ENCODE measurements around the gene CDO1. TPM values are rescaled to one million over a fixed set of nuclear protein-coding genes. Genes with fewer than 3 reads are reported as not detected.
"Not testable (repeated sequence)": the region's sequence is repeated elsewhere in the genome, so short reads cannot be mapped to it uniquely, and the experiment has no call there.

Gene CDO1
- total RNA-seq, 1 experiment from 2014 or later, result 0.42 TPM

GRCh38 chr5:115838885-115839518, 22.5 kb upstream of the CDO1 start:
- in situ Hi-C loops (cut with HindIII; ENCODE audit: low pct_unique_long_range_greater_than_20kb, low sequenced_read_pairs), result no loop called here
- peak; percentile 81 for DNase-seq (ENCODE audit: low read depth, low spot score)

GRCh38 chr5:115835481-115835880, 19.0 kb upstream of the CDO1 start:
- DNase-seq (ENCODE audit: low read depth, low spot score), result no peak
- in situ Hi-C loops (cut with HindIII; ENCODE audit: low pct_unique_long_range_greater_than_20kb, low sequenced_read_pairs), result no loop called here

- in situ Hi-C loops (cut with HindIII; ENCODE audit: low pct_unique_long_range_greater_than_20kb, low sequenced_read_pairs), result no loop called here
- DNase-seq (ENCODE audit: low read depth, low spot score), result peak; percentile 71
These were observed 14.8 kb upstream of the CDO1 start for GRCh38 chr5:115831163-115831768.

- no peak for DNase-seq (ENCODE audit: low read depth, low spot score)
- in situ Hi-C loops (cut with HindIII; ENCODE audit: low pct_unique_long_range_greater_than_20kb, low sequenced_read_pairs), result no loop called here
These were observed 13.5 kb upstream of the CDO1 start for GRCh38 chr5:115829913-115830312.

- in situ Hi-C loops (cut with HindIII; ENCODE audit: low pct_unique_long_range_greater_than_20kb, low sequenced_read_pairs), result no loop called here
- no peak for DNase-seq (ENCODE audit: low read depth, low spot score)
These were observed 9.5 kb upstream of the CDO1 start for GRCh38 chr5:115825948-115826347.

- DNase-seq (ENCODE audit: low read depth, low spot score); in situ Hi-C loops (cut with HindIII; ENCODE audit: low pct_unique_long_range_greater_than_20kb, low sequenced_read_pairs): not testable (repeated sequence)
These were observed 8.5 kb upstream of the CDO1 start for GRCh38 chr5:115824983-115825382.

GRCh38 chr5:115820846-115821245, 4.4 kb upstream of the CDO1 start:
- no peak for DNase-seq (ENCODE audit: low read depth, low spot score)

GRCh38 chr5:115818821-115819220, 2.4 kb upstream of the CDO1 start:
- DNase-seq (ENCODE audit: low read depth, low spot score), result no peak
- in situ Hi-C loops (cut with HindIII; ENCODE audit: low pct_unique_long_range_greater_than_20kb, low sequenced_read_pairs), result no loop called here

More at GRCh38 chr5:115820846-115821245, 4.4 kb upstream of the CDO1 start:
- in situ Hi-C loops (cut with HindIII; ENCODE audit: low pct_unique_long_range_greater_than_20kb, low sequenced_read_pairs), result no loop called here

- no peak for DNase-seq (ENCODE audit: low read depth, low spot score)
- in situ Hi-C loops (cut with HindIII; ENCODE audit: low pct_unique_long_range_greater_than_20kb, low sequenced_read_pairs), result no loop called here
These were observed 927 bp upstream of the CDO1 start for GRCh38 chr5:115817386-115817785.

- DNase-seq (ENCODE audit: low read depth, low spot score), result no peak
- in situ Hi-C loops (cut with HindIII; ENCODE audit: low pct_unique_long_range_greater_than_20kb, low sequenced_read_pairs), result no loop called here
These were observed 700 bp downstream of the CDO1 start for GRCh38 chr5:115815693-115816225.

- in situ Hi-C loops (cut with HindIII; ENCODE audit: low pct_unique_long_range_greater_than_20kb, low sequenced_read_pairs), result no loop called here
- no peak for DNase-seq (ENCODE audit: low read depth, low spot score)
These were observed 1.3 kb downstream of the CDO1 start for GRCh38 chr5:115815006-115815692.

- peak; percentile 24 for DNase-seq (ENCODE audit: low read depth, low spot score)
- in situ Hi-C loops (cut with HindIII; ENCODE audit: low pct_unique_long_range_greater_than_20kb, low sequenced_read_pairs), result no loop called here
These were observed 2.7 kb downstream of the CDO1 start for GRCh38 chr5:115813719-115814118.

GRCh38 chr5:115812372-115812771, 4.1 kb downstream of the CDO1 start:
- in situ Hi-C loops (cut with HindIII; ENCODE audit: low pct_unique_long_range_greater_than_20kb, low sequenced_read_pairs), result no loop called here
- no peak for DNase-seq (ENCODE audit: low read depth, low spot score)

GRCh38 chr5:115811406-115811805, 5.1 kb downstream of the CDO1 start:
- DNase-seq (ENCODE audit: low read depth, low spot score), result no peak
- in situ Hi-C loops (cut with HindIII; ENCODE audit: low pct_unique_long_range_greater_than_20kb, low sequenced_read_pairs), result no loop called here

- in situ Hi-C loops (cut with HindIII; ENCODE audit: low pct_unique_long_range_greater_than_20kb, low sequenced_read_pairs), result no loop called here
These were observed 5.7 kb downstream of the CDO1 start for GRCh38 chr5:115810761-115811160.

GRCh38 chr5:115809946-115810345, 6.5 kb downstream of the CDO1 start:
- DNase-seq (ENCODE audit: low read depth, low spot score), result no peak
- in situ Hi-C loops (cut with HindIII; ENCODE audit: low pct_unique_long_range_greater_than_20kb, low sequenced_read_pairs), result no loop called here

More at GRCh38 chr5:115810761-115811160, 5.7 kb downstream of the CDO1 start:
- no peak for DNase-seq (ENCODE audit: low read depth, low spot score)

GRCh38 chr5:115808066-115808465, 8.4 kb downstream of the CDO1 start:
- not testable (repeated sequence) for DNase-seq (ENCODE audit: low read depth, low spot score)

GRCh38 chr5:115807654-115808052, 8.8 kb downstream of the CDO1 start:
- DNase-seq (ENCODE audit: low read depth, low spot score), result no peak
- in situ Hi-C loops (cut with HindIII; ENCODE audit: low pct_unique_long_range_greater_than_20kb, low sequenced_read_pairs), result no loop called here

More at GRCh38 chr5:115808066-115808465, 8.4 kb downstream of the CDO1 start:
- in situ Hi-C loops (cut with HindIII; ENCODE audit: low pct_unique_long_range_greater_than_20kb, low sequenced_read_pairs), result not testable (repeated sequence)
